Omental fat pad (tissue), 4 donors: ENCODE results near the gene TMEM132C. TPM values are rescaled to one million over a fixed set of nuclear protein-coding genes. Genes with fewer than 3 reads are reported as not detected.

Experiments used
- ATAC-seq: fragments of 150-250 bp; one replicate; pipeline ENCODE4 v1.9.1; 2016; ENCODE audit warnings: mild to moderate bottlenecking, moderate library complexity; ENCODE audit not compliant: low FRiP score
- DNase-seq: peaks from one replicate; pipeline ENCODE4 v3.0.0-alpha.2; 2019; ENCODE audit warnings: low spot score
- CTCF ChIP-seq, 3 donors: fragments of 450-650 bp; IDR thresholded peaks; one replicate each; pipeline ENCODE4 v1.5.1; 2016 to 2017; ENCODE audit warnings: antibody characterized with exemption in 3 of 3, mild to moderate bottlenecking in 3 of 3, moderate library complexity in 2 of 3
- total RNA-seq, 4 donors: library from RNA; depleted of rRNA; stranded (reverse); fragments of >200 nt; gene quantifications; one replicate each; pipeline ENCODE4 v1.1.0, GENCODE V29; 2016

The TMEM132C gene
- total RNA-seq, 4 donors from 2014 or later = 15.6 to 109 (median 44.9) TPM

DNA sequence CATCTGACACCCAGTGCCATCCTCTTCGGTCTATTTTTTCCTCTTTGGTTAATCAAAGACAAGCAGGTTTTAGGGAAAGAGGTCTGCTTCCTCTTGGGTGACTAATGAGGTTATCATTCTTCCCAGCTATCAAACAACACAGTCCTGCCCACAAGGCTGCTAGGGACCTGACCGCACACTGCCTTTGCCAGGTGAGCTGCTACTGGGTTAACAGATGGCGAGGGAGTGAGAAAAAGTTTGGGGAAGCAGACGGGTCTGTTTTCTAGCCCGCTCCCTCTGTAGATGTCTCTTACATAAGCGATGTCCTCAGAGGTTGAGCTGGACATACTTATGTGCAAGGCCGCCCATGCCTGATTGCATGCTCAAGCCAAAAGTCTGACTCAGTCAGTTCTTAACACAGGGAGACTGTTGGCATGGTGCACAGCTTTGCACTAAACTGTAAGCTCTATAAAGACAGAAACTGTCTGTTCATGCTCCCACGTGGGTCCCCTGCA, 462.7 kb downstream of the TMEM132C start:
- ATAC-seq = no peak
- DNase-seq = no peak
- no peak for TF ChIP-seq CTCF (IDR thresholded peaks at IDR 0.05)

DNA sequence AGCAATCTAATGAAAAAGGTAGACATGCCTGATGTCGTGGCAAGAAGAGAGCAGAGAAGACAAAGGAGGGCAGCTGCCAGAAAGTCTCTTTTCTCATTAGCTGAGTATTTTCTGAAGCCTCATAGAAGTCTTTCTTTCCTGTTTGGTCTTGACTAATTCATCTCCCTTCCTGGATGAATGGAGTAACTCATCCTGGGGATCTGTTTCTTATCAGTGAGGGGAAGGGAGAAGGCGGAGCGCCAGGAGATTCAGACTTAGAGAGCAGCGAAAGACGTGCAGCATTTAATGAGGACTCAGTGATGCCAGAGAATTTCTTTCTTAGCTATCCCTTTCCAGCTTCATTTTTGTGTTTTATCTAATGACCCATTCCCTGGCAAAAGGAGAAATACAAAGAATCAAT, 467.4 kb downstream of the TMEM132C start:
- no peak for TF ChIP-seq CTCF (IDR thresholded peaks at IDR 0.05)
- no peak for DNase-seq
- no peak for ATAC-seq

DNA sequence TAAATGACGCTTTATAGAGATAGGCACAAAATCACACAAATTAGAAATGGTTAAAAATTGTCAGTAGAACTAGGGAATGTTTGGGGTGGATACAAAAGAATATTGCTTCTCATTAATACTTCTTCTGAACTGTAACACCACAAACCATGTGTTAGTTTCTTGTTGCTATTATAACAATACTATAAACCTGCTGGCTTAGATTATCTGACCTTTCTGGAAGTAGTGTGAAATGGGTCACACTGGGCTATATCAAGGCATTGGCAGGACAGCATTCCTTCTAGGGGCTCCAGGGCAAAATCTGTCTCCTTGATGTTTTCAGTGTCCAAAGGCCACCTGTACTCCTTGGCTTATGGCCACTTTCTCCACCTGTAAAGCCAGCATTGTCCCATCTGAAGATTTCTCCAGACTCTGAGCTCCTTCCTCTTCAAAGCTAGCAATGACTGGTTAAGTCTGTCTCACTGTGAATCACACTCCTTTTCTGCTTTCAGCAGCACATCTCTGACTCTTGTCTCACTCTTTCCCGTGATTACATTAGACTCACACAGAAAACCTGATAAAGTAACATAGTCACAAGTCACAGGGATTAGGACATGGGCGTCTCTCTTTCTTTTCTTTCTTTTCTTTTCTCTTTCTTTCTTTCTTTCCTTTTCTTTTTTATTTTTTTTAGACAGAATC, 470.5 kb downstream of the TMEM132C start:
- ATAC-seq = no peak
- TF ChIP-seq CTCF (IDR thresholded peaks at IDR 0.05) = no peak

GRCh38 chr12:128743916-128744315, 476.9 kb downstream of the TMEM132C start:
- DNase-seq (no peak), ATAC-seq (no peak)
- TF ChIP-seq CTCF (IDR thresholded peaks at IDR 0.05) = no peak

More for the DNA sequence above, 470.5 kb downstream of the TMEM132C start:
- no peak for DNase-seq

DNA sequence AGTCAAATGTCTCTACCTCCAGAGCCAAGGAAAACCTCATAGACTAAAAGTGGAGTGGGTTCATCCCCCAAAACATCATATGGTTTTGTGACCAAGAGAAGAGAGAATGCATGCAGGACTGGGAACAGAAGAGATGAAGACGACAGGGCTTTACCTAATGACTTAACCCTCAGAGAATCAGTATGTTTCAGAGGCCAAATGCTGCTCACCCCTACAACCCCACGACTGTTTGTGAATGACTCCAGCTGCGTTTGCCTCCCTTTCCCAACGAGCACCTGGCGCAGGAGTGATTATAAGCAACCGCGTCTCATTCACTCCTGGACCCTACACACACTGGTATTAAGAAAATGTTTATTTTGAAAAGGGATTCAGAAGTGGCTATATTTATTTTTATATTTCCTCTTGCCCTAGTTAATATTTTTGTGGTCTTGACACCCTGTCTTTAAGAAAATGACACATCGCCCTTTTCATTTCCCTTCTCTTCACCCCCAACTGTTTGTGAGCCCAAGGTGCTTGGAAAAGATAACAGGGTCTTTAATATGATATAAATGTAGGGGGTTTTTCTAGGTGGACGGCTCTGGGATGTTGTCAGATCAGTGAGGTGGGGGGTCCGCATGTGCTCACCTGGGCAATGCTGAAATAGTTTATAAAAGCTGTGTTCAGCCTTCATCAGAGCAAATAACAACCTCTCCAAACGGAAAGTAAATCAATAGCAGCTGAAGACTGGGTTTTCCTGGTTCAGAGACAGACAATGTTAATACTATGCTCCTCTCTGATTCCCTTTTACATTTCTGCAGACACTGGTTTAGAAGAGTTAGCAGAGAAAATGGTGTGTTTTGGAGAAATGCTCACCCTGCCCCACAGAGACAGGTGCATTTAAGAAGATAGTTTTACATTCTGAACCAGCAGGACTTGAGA, 479.1 kb downstream of the TMEM132C start:
- ATAC-seq (no peak), DNase-seq (no peak)
- TF ChIP-seq CTCF (IDR thresholded peaks at IDR 0.05) = no peak

GRCh38 chr12:128747441-128747840, 480.5 kb downstream of the TMEM132C start:
- ATAC-seq (no peak), DNase-seq (no peak)
- no peak for TF ChIP-seq CTCF (IDR thresholded peaks at IDR 0.05)
